Stomach (tissue), 9 donors: ENCODE data around the gene PAK1IP1. TPM values are rescaled to one million over a fixed set of nuclear protein-coding genes. Genes with fewer than 3 reads are reported as not detected.
"Not testable (repeated sequence)": the region's sequence is repeated elsewhere in the genome, so short reads cannot be mapped to it uniquely, and the experiment has no call there.

ENCODE experiments used
- DNase-seq, 2 donors: peaks; one replicate each; pipeline versions ENCODE4 v3.0.0 to v3.0.0-alpha.2; 2013 to 2019
- H3K27ac ChIP-seq, 5 donors: fragments of 200-600 bp in 4 of 5; sonication (generic) in 4 of 5; one replicate each; pipeline ENCODE4 v1.5.1; 2013 to 2019; ENCODE audit warnings: mild to moderate bottlenecking in 1 of 5, moderate library complexity in 1 of 5
- H3K27me3 ChIP-seq, 3 donors: fragments of 200-600 bp; sonication (generic); one replicate each; pipeline ENCODE4 v1.5.1; 2017 to 2019; ENCODE audit warnings: mixed run types in 1 of 3
- H3K36me3 ChIP-seq, 4 donors: fragments of 200-600 bp; sonication (generic); 1 replicate in 3 of 4; 2 replicates in 1 of 4; pipeline ENCODE4 v1.5.1; 2016 to 2019
- H3K4me1 ChIP-seq, 4 donors: fragments of 200-600 bp; sonication (generic); one replicate each; pipeline ENCODE4 v1.5.1; 2016 to 2019
- H3K4me3 ChIP-seq, 4 donors: fragments of 200-600 bp; sonication (generic) in 3 of 4; one replicate each; pipeline ENCODE4 v1.5.1; 2016 to 2019; ENCODE audit warnings: mild to moderate bottlenecking in 1 of 4
- H3K9me3 ChIP-seq, 4 donors: fragments of 200-600 bp; sonication (generic); one replicate each; pipeline ENCODE4 v1.5.1; 2016 to 2019
- EP300 ChIP-seq: sonication (generic); formaldehyde crosslinking; IDR thresholded peaks from one replicate; pipeline ENCODE4 v1.6.1; 2017; ENCODE audit warnings: antibody characterized with exemption
- POLR2A ChIP-seq, 4 donors: fragments of 450-650 bp; IDR thresholded peaks; one replicate each; pipeline ENCODE4 v1.6.1; 2016; ENCODE audit warnings: antibody characterized with exemption in 4 of 4, control low read depth in 2 of 4, mild to moderate bottlenecking in 1 of 4, moderate library complexity in 1 of 4
- POLR2AphosphoS5 ChIP-seq, 3 donors: sonication (generic); formaldehyde crosslinking; IDR thresholded peaks; one replicate each; pipeline ENCODE4 v1.6.1; 2016; ENCODE audit warnings: antibody characterized with exemption in 3 of 3
- WGBS, 5 donors: extraction: QIAGEN DNeasy Blood & Tissue Kit in 3 of 5; methylation state at CpG; one replicate each; pipeline versions ENCODE4 v1.1.5 to v1.1.7; 2013 to 2018; 5-methylcytosine and 5-hydroxymethylcytosine counted together
- intact Hi-C: fragments of 100-400 bp; cut with DNase I; formaldehyde crosslinking; loops from one replicate; pipeline ENCODE4 v1.15.1; 2023; ENCODE audit warnings: low total_unique reads
- polyA plus RNA-seq, 3 donors: library from polyadenylated mRNA; stranded (reverse); fragments of 200-250 nt; gene quantifications; one replicate each; pipeline ENCODE4 v1.2.3, GENCODE V29; 2013
- total RNA-seq, 5 donors: library from RNA; depleted of rRNA; stranded (reverse); fragments of >200 nt; gene quantifications; one replicate each; pipeline versions ENCODE4 v1.1.0 to v1.2.3, GENCODE V29; 2014 to 2016
- TF ChIP-seq, protein P1 (sequence below), 7 experiments: fragments of 450-650 bp in 4 of 7; fragments of 200-600 bp in 3 of 7; sonication (generic) in 3 of 7; IDR thresholded peaks; one replicate each; pipeline ENCODE4 v1.5.1; 2016 to 2019; ENCODE audit warnings: antibody characterized with exemption in 7 of 7, control low read depth in 2 of 7, mild to moderate bottlenecking in 1 of 7
- donor health status: healthy with polysubstance abuse.
- donor health status: Bipolar disorder and iron deficiency.
- donor health status: healthy.

PAK1IP1 gene
- total and polyA plus RNA-seq, 8 donors = 1.3 to 13.9 (median 11.2) TPM; not detected in 1

DNA sequence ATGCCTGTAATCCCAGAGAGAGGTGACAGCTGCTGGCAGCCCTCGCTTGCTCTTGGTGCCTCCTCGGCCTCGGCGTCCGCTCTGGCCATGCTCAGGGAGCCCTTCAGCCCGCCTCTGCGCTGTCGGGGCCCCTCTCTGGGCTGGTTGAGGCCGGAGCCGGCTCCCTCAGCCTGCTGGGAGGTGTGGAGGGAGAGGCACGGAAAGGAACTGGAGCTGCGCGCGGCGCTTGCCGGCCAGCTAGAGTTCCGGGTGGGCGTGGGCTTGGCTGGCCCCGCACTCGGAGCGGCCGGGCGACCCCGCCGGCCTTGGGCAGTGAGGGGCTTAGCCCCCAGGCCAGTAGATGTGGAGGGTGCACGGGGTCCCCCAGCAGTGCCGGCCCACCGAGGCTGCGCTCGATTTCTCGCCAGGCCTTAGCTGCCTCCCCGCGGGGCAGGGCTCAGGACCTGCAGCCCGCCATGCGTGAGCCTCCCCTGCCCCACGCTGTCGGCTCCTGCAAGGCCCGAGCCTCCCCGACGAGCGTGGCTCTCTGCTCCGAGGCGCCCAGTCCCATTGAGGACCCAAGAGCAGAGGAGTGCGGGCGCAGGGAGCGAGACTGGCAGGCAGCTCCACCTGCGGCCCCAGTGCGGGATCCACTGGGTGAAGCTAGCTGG, 34.9 kb upstream of the PAK1IP1 start:
- Histone ChIP-seq H3K27ac (peak overlapping the region in 2 of 5 donors; percentile 38 to 49), H3K4me1 (peaks cover 0 to 7% (median 0%) of the 10 kb centered on the region in 4 donors), H3K27me3 (no peaks in the 10 kb centered on the region), H3K36me3 (no peaks in the 10 kb centered on the region), H3K4me3 (peak overlapping the region; percentile 15 to 45 (median 38)), H3K9me3 (no peaks in the 10 kb centered on the region)
- peak; percentile 26 to 35 for DNase-seq
- WGBS, 5 donors = 64 to 85% (median 69%) methylated on average over 17 to 48 of the region's 48 CpGs
- intact Hi-C loops = no loop called here
- TF ChIP-seq EP300 (no peak), POLR2AphosphoS5 (IDR thresholded peaks at IDR 0.05) (no peak), POLR2A (IDR thresholded peaks at IDR 0.05) (no peak)
- TF ChIP-seq, protein P1, sequence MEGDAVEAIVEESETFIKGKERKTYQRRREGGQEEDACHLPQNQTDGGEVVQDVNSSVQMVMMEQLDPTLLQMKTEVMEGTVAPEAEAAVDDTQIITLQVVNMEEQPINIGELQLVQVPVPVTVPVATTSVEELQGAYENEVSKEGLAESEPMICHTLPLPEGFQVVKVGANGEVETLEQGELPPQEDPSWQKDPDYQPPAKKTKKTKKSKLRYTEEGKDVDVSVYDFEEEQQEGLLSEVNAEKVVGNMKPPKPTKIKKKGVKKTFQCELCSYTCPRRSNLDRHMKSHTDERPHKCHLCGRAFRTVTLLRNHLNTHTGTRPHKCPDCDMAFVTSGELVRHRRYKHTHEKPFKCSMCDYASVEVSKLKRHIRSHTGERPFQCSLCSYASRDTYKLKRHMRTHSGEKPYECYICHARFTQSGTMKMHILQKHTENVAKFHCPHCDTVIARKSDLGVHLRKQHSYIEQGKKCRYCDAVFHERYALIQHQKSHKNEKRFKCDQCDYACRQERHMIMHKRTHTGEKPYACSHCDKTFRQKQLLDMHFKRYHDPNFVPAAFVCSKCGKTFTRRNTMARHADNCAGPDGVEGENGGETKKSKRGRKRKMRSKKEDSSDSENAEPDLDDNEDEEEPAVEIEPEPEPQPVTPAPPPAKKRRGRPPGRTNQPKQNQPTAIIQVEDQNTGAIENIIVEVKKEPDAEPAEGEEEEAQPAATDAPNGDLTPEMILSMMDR (IDR thresholded peaks at IDR 0.05) = no peak

DNA sequence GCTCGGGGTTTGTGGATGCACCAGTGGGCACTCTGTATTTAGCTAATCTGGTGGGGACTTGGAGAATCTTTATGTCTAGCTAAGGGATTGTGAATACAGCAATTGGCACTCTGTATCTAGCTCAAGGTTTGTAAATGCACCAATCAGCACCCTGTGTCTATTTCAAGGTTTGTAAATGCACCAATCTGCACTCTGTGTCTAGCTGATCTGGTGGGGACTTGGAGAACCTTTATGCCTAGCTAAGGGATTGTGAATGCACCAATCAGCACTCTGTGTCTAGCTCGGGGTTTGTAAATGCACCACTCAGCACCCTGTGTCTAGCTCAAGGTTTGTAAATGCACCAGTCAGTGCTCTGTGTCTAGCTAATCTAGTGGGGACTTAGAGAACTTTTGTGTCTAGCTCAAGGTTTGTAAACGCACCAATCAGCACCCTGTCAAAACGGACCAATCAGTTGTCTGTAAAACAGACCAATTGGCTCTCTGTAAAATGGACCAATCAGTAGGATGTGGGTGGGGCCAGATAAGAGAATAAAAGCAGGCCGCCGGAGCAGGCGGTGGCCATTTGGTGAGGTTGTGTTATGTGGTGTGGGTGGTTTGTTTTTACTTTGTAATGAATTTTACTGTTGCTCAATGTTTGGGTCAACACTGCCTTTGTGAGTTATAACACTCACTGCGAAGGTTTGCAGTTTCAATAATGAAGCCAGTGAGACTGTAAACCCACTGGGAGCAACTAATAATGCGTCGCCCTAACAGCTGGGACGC, 34.2 kb upstream of the PAK1IP1 start:
- H3K36me3 ChIP-seq, H3K9me3 ChIP-seq, H3K4me1 ChIP-seq, DNase-seq, intact Hi-C loops, H3K27ac ChIP-seq, H3K27me3 ChIP-seq: not testable (repeated sequence)
- peak overlapping the region in 2 of 4 donors; percentile 37 to 38 for H3K4me3 ChIP-seq
- 90 to 93% (median 91%) methylated on average over 10 to 11 of the region's 11 CpGs for WGBS, 5 donors

- no peak overlapping the region for H3K27ac ChIP-seq
- no peak for TF ChIP-seq POLR2AphosphoS5 (IDR thresholded peaks at IDR 0.05)
- no peak for TF ChIP-seq EP300
- TF ChIP-seq POLR2A (IDR thresholded peaks at IDR 0.05) = no peak
- TF ChIP-seq, protein P1 (IDR thresholded peaks at IDR 0.05) = no peak
- H3K4me1 ChIP-seq = peaks cover 0 to 7% (median 0%) of the 10 kb centered on the region in 4 donors
- no peaks in the 10 kb centered on the region for H3K27me3 ChIP-seq
- DNase-seq = no peak
- H3K4me3 ChIP-seq = no peak overlapping the region
- WGBS, 5 donors = 81 to 94% (median 91%) methylated on average over 8 of the region's 8 CpGs
- H3K36me3 ChIP-seq = no peaks in the 10 kb centered on the region
- H3K9me3 ChIP-seq = no peaks in the 10 kb centered on the region
- intact Hi-C loops = no loop called here
Measured at GRCh38 chr6:10662207-10662606, 32.6 kb upstream of the PAK1IP1 start.

GRCh38 chr6:10662742-10663141, 32.0 kb upstream of the PAK1IP1 start:
- no peaks in the 10 kb centered on the region for H3K27me3 ChIP-seq
- intact Hi-C loops = no loop called here
- H3K36me3 ChIP-seq = no peaks in the 10 kb centered on the region
- no peaks in the 10 kb centered on the region for H3K9me3 ChIP-seq
- no peak for DNase-seq
- no peak overlapping the region for H3K27ac ChIP-seq
- peaks cover 0 to 3% (median 0%) of the 10 kb centered on the region in 4 donors for H3K4me1 ChIP-seq
- H3K4me3 ChIP-seq = no peak overlapping the region
- TF ChIP-seq POLR2A (IDR thresholded peaks at IDR 0.05) (no peak), POLR2AphosphoS5 (IDR thresholded peaks at IDR 0.05) (no peak), EP300 (no peak)
- TF ChIP-seq, protein P1 (IDR thresholded peaks at IDR 0.05) = no peak
- 83 to 92% (median 87%) methylated on average over 2 of the region's 2 CpGs for WGBS, 5 donors

DNA sequence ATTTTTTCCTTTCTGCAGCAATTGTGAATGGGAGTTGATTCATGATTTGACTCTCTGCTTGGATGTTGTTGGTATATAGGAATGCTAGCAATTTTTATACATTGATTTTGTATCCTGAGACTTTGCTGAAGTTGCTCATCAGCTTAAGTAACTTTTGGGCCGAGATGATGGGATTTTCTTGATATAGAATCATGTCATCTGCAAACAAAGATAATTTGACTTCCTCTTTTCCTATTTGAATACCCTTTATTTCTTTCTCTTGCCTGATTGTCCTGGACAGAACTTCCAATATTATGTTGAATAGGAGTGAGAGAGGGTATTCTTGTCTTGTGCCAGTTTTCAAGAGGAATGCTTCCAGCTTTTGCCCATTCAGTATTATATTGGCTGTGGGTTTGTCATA, 29.2 kb upstream of the PAK1IP1 start:
- H3K4me1 ChIP-seq, H3K9me3 ChIP-seq, intact Hi-C loops, H3K36me3 ChIP-seq, DNase-seq, H3K27me3 ChIP-seq, H3K27ac ChIP-seq, H3K4me3 ChIP-seq: not testable (repeated sequence)
- WGBS, 5 donors = 31 to 57% (median 50%) methylated on average over 1 of the region's 1 CpG
